Colonic mucosa (tissue), 4 donors: Measurements from ENCODE around the gene PLA2G4F. TPM values are rescaled to one million over a fixed set of nuclear protein-coding genes. Genes with fewer than 3 reads are reported as not detected.
A peak's percentile ranks its signal among the peaks of the same experiment; 100 is the strongest.

ENCODE experiments used
- DNase-seq: peaks from one replicate; pipeline ENCODE4 v3.0.0-alpha.2; 2020
- H3K27ac ChIP-seq: fragments of 200-600 bp; one replicate; pipeline ENCODE4 v1.8.0; 2021
- H3K27me3 ChIP-seq: fragments of 200-600 bp; one replicate; pipeline ENCODE4 v1.8.0; 2021
- H3K36me3 ChIP-seq: fragments of 200-600 bp; one replicate; pipeline ENCODE4 v1.8.0; 2021
- H3K4me1 ChIP-seq: fragments of 200-600 bp; one replicate; pipeline ENCODE4 v1.8.0; 2021; ENCODE audit warnings: mild to moderate bottlenecking
- H3K4me3 ChIP-seq: fragments of 200-600 bp; one replicate; pipeline ENCODE4 v1.8.0; 2021
- H3K9ac ChIP-seq, 2 donors: one replicate each; pipeline ENCODE4 v1.7.0; 2013; ENCODE audit warnings: control low read depth in 2 of 2, low read depth in 2 of 2, low read length in 2 of 2
- H3K9me3 ChIP-seq: fragments of 200-600 bp; one replicate; pipeline ENCODE4 v1.8.0; 2021
- CTCF ChIP-seq: fragments of 200-600 bp; IDR thresholded peaks from one replicate; pipeline ENCODE4 v1.8.0; 2022; ENCODE audit warnings: antibody characterized with exemption, mild to moderate bottlenecking
- intact Hi-C: fragments of 100-400 bp; cut with DNase I; formaldehyde crosslinking; loops from one replicate; pipeline ENCODE4 v1.14.1; 2022
- total RNA-seq, 2 donors: library from RNA; stranded (reverse); fragmentation: NEBNext Ultra II Directional in 1 of 2; extraction: Animal tissue kit (Norgen Biotek cat#: 25700) in 1 of 2; gene quantifications; one replicate each; pipeline ENCODE4 v1.2.1, GENCODE V29; 2021
- donor health status: healthy.
- donor health status: DM: no; HTN: no; CAD: no.
- donor health status: DM: no; HTN: no; CAD: no.

The PLA2G4F gene
- total RNA-seq, 2 donors from 2014 or later = 27.7 to 30.2 TPM

GRCh38 chr15:42154956-42155355 lies 1.5 kb downstream of the PLA2G4F start:
- peak overlapping the region in 1 of 2 donors; percentile 75 for H3K9ac ChIP-seq
- no peak overlapping the region for H3K27ac ChIP-seq
- H3K4me3 ChIP-seq = peak overlapping the region; percentile 37

GRCh38 chr15:42154212-42154941 lies 2.1 kb downstream of the PLA2G4F start:
- TF ChIP-seq CTCF = no peak
- H3K36me3 ChIP-seq = no peaks in the 10 kb centered on the region
- DNase-seq = no peak
- intact Hi-C loops = no loop called here
- H3K4me1 ChIP-seq = no peaks in the 10 kb centered on the region
- no peak overlapping the region for H3K9ac ChIP-seq
- no peaks in the 10 kb centered on the region for H3K9me3 ChIP-seq
- H3K4me3 ChIP-seq = no peak overlapping the region
- no peaks in the 10 kb centered on the region for H3K27me3 ChIP-seq
- no peak overlapping the region for H3K27ac ChIP-seq

More at GRCh38 chr15:42154956-42155355, 1.5 kb downstream of the PLA2G4F start:
- Histone ChIP-seq H3K9me3 (no peaks in the 10 kb centered on the region), H3K27me3 (no peaks in the 10 kb centered on the region), H3K36me3 (peaks cover 2% of the 10 kb centered on the region), H3K4me1 (no peaks in the 10 kb centered on the region)
- TF ChIP-seq CTCF = no peak
- intact Hi-C loops = no loop called here
- no peak for DNase-seq

- no peak for TF ChIP-seq CTCF
- Histone ChIP-seq H3K4me1 (no peaks in the 10 kb centered on the region), H3K27ac (no peak overlapping the region), H3K4me3 (no peak overlapping the region), H3K27me3 (no peaks in the 10 kb centered on the region), H3K9ac (no peak overlapping the region), H3K36me3 (no peaks in the 10 kb centered on the region), H3K9me3 (no peaks in the 10 kb centered on the region)
- intact Hi-C loops = no loop called here
- no peak for DNase-seq
Observed at GRCh38 chr15:42153874-42154211, 2.6 kb downstream of the PLA2G4F start.

GRCh38 chr15:42152921-42153698 lies 3.3 kb downstream of the PLA2G4F start:
- Histone ChIP-seq H3K9ac (no peak overlapping the region), H3K27ac (no peak overlapping the region), H3K27me3 (no peaks in the 10 kb centered on the region), H3K4me1 (no peaks in the 10 kb centered on the region), H3K4me3 (no peak overlapping the region), H3K9me3 (no peaks in the 10 kb centered on the region), H3K36me3 (no peaks in the 10 kb centered on the region)
- intact Hi-C loops = no loop called here
- no peak for TF ChIP-seq CTCF
- no peak for DNase-seq

- Histone ChIP-seq H3K4me3 (no peak overlapping the region), H3K27ac (no peak overlapping the region)
- intact Hi-C loops = no loop called here
Observed at GRCh38 chr15:42152196-42152920, 4.1 kb downstream of the PLA2G4F start.

More at GRCh38 chr15:42152196-42152920, 4.1 kb downstream of the PLA2G4F start:
- Histone ChIP-seq H3K27me3 (no peaks in the 10 kb centered on the region), H3K36me3 (no peaks in the 10 kb centered on the region), H3K9me3 (no peaks in the 10 kb centered on the region), H3K4me1 (no peaks in the 10 kb centered on the region), H3K9ac (no peak overlapping the region)
- DNase-seq = peak; percentile 60
- TF ChIP-seq CTCF = no peak
